Spinal cord (tissue), 10 donors: ENCODE results near the gene FRMD5. TPM values are rescaled to one million over a fixed set of nuclear protein-coding genes. Genes with fewer than 3 reads are reported as not detected.

Experiments used
- DNase-seq, 6 donors: peaks; one replicate each; pipeline versions ENCODE4 v3.0.0 to v3.0.0-alpha.2; 2013 to 2015; ENCODE audit warnings: low spot score in 6 of 6, low read depth in 4 of 6
- H3K27ac ChIP-seq: one replicate; pipeline ENCODE4 v1.5.1; 2013; ENCODE audit warnings: low read depth, low read length, control low read depth
- H3K27me3 ChIP-seq: one replicate; pipeline ENCODE4 v1.6.1; 2013; ENCODE audit warnings: low read length; ENCODE audit not compliant: control insufficient read depth, insufficient read depth
- H3K36me3 ChIP-seq: one replicate; pipeline ENCODE4 v1.6.1; 2013; ENCODE audit warnings: low read length; ENCODE audit not compliant: control insufficient read depth, insufficient read depth
- H3K4me1 ChIP-seq: one replicate; pipeline ENCODE4 v1.6.1; 2013; ENCODE audit warnings: low read length; ENCODE audit not compliant: control insufficient read depth, insufficient read depth
- H3K4me3 ChIP-seq: one replicate; pipeline ENCODE4 v1.5.1; 2013; ENCODE audit warnings: low read depth, low read length, control low read depth
- H3K9me3 ChIP-seq: one replicate; pipeline ENCODE4 v1.6.1; 2013; ENCODE audit warnings: low read length; ENCODE audit not compliant: control insufficient read depth, insufficient read depth
- WGBS: methylation state at CpG from one replicate; pipeline ENCODE4 v1.1.5; 2013; ENCODE audit warnings: missing lambda C conversion rate; ENCODE audit not compliant: insufficient coverage; 5-methylcytosine and 5-hydroxymethylcytosine counted together
- polyA plus RNA-seq, 2 donors: library from polyadenylated mRNA; unstranded; fragments of 120-200 nt; gene quantifications; one replicate each; pipeline ENCODE4 v1.2.1, GENCODE V29; 2013; ENCODE audit not compliant: insufficient read length in 2 of 2
- total RNA-seq, 2 donors: library from RNA; depleted of rRNA in 1 of 2; stranded (reverse); fragments of 120-200 nt in 1 of 2; fragments of >200 nt in 1 of 2; gene quantifications; one replicate each; pipeline versions ENCODE4 v1.2.3 to v1.2.4, GENCODE V29; 2013 to 2014
- donor health status: healthy.

FRMD5 gene
- total and polyA plus RNA-seq, 4 donors = 8.9 to 25.9 (median 20.2) TPM

DNA sequence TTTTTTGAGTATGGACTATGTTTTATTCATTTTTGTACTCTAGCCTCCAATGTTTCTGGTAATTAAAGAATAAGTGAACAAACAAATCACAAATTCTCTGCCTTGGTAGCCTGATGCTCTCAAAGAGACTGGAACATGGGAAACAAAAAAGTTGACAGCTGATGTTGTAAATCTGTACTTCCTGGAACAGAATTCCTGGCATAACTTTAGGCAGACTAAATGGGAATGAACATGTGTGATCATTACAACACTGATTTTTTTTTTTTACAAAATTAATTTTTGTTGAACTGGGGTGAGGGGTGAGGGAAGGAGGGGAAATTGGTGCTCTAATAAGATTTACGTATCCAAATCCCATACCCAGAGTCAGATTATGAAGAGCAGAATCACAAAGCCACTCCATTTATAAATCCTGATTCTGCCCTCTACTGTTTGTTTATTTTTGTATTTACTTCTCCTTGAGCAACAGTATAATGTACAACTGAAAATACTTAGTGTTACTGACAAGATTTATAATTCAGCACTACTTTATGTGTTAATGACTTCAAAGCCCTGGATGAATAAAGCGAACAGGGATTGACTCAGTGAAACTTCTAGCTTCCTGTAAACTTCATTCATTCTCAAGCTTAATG lies 165.0 kb downstream of the FRMD5 start:
- Histone ChIP-seq H3K27me3 (no peaks in the 10 kb centered on the region), H3K36me3 (no peaks in the 10 kb centered on the region), H3K4me3 (no peak overlapping the region), H3K9me3 (no peaks in the 10 kb centered on the region), H3K4me1 (peaks cover 4% of the 10 kb centered on the region), H3K27ac (no peak overlapping the region)
- WGBS = 100% methylated on average over 1 of the region's 2 CpGs
- no peak for DNase-seq

DNA sequence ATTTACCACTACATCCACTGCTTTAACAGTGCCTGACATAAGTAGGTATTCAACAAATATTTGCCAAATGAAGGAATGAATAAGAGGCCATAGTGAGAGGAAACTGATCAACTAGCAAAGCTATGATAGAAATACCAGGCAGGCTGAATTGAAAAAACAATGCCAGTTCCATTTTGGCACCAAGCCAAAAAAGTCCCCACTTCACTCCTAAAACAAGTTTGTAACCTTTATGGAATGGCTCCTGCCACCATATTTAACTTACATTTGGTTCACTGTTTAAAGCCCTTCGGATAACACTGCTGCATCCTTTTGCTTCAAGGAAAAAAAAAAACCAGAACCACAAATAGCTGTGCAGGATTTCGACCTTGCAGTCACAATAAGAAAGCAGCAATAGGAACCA lies 166.1 kb downstream of the FRMD5 start:
- no peak overlapping the region for H3K4me3 ChIP-seq
- WGBS = 80% methylated on average over 2 of the region's 2 CpGs

DNA sequence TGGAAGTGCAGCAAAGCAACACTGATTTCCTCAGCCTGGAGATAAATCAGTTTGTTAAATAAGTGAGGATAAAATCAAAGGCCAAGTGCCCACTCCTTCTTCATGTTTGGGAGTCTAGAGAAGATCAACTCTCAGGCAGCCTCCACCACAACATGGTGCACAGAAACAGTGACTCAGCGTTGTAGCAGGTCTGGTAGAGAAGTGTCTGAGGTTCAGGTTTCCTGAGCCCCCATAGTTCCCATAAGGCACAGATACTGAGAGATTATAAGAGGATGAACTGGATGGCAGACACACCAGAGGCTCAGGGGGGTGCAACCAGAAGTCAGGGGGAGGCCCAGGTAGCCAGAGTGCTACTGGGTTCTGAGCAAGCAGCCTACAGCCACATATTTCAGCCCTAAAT lies 166.7 kb downstream of the FRMD5 start:
- H3K9me3 ChIP-seq = no peaks in the 10 kb centered on the region
- H3K36me3 ChIP-seq = no peaks in the 10 kb centered on the region
- peaks cover 4% of the 10 kb centered on the region for H3K4me1 ChIP-seq
- H3K27me3 ChIP-seq = no peaks in the 10 kb centered on the region
- H3K4me3 ChIP-seq = no peak overlapping the region
- no peak overlapping the region for H3K27ac ChIP-seq
- WGBS = no CpG with 5 or more reads among the region's 1 CpG
- DNase-seq = no peak

More for the DNA sequence above, 166.1 kb downstream of the FRMD5 start:
- peak in 1 of 6 donors; percentile 20 for DNase-seq
- no peaks in the 10 kb centered on the region for H3K27me3 ChIP-seq
- H3K9me3 ChIP-seq = no peaks in the 10 kb centered on the region
- H3K27ac ChIP-seq = no peak overlapping the region
- H3K4me1 ChIP-seq = peaks cover 4% of the 10 kb centered on the region
- H3K36me3 ChIP-seq = no peaks in the 10 kb centered on the region

DNA sequence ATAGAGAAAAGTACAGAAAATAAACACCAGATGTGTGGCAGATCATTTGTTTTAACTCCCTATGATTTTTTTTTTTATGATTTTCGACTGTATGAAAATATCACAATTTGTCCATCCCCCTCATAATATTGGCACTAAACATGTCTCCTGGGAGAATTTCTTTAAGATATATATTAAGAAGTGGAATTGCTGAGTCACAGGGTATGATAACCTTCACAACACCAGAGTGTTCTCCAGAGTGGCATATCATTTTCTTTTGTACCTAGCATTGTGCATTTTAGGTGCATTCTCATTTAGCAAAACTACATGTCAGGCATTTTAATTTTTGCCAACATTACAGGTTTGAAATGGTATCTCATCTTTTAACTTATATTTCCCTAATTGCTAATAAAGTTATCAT lies 170.9 kb downstream of the FRMD5 start:
- Histone ChIP-seq H3K27me3 (no peaks in the 10 kb centered on the region), H3K36me3 (no peaks in the 10 kb centered on the region), H3K27ac (no peak overlapping the region), H3K4me3 (no peak overlapping the region), H3K4me1 (peaks cover 4% of the 10 kb centered on the region), H3K9me3 (peaks cover 3% of the 10 kb centered on the region)
- no peak for DNase-seq
- no CpG with 5 or more reads among the region's 1 CpG for WGBS

DNA sequence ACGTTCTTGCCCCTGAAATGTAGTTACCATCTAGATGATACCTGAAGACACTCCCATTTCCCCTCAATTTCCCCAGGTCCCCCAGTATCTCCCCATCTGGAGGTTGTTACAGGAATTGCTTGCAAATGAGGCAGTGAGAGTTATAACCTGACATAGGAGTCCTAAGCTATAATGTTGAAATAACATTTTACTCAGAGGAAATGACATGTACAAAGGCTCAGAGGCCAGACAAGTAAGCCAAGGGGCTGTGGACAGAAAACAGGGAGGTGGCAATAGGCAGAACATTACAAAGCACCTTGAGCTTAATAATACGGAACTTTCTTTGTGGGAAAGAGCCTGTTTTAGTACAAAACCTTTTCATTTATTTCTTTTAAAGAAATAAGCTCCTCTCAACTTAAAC lies 171.9 kb downstream of the FRMD5 start:
- Histone ChIP-seq H3K27ac (no peak overlapping the region), H3K27me3 (no peaks in the 10 kb centered on the region), H3K4me1 (no peaks in the 10 kb centered on the region), H3K9me3 (peaks cover 3% of the 10 kb centered on the region), H3K36me3 (no peaks in the 10 kb centered on the region), H3K4me3 (no peak overlapping the region)
- no CpG with 5 or more reads among the region's 2 CpGs for WGBS
- no peak for DNase-seq

DNA sequence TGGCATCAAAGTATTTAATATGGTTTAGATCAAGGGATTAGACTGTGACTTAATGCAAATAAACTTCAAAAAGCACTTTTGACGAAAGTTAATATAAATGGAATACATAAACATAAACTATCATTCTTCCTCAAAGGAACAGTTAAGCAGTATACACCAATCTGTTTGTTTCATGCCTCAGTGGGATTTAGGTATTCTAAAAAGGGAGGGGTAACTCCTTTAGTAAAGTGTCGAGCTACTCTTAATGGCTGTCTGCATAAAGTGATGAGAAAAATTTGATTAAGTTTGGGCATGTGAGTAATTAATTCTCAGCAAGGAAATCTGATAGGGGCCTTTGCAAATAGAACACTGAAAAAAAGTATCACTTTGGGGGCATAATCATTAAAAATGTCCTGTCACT lies 176.9 kb downstream of the FRMD5 start:
- no CpG with 5 or more reads among the region's 2 CpGs for WGBS
- H3K36me3 ChIP-seq = no peaks in the 10 kb centered on the region

DNA sequence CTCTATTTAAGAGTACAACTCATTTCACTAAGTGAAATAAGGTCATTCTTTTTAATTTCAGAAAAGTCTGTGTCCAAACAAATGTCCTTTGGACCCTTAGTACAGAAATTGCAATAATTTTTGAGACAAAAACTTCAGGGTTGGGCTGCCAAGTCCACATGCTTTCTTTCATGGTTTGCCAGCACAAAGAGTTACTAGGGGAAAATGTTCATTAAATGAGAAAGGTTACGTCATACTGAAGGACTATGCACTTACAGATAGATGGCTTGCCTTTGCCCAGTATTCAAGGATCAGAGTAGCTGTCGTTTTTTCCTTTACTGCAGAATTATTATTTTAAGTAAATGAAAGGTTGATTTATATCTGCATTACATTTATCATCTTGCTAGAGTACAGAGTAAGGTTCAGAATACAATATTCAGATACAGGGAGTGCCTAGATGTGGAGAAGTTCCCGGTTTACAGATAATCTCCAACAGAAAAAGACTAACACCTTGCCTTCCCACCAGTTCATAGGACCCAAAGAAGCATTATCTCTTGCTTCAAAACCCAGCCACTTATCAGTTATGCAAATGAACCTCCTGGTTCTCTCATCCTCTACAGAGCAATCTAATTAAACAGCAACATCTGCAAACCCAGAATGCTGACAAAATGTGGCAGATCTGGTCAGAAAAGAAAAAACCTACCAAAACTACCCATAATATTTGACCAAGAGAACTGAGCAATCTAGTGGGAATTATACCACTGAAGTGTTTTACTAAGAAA lies 179.3 kb downstream of the FRMD5 start:
- Histone ChIP-seq H3K36me3 (no peaks in the 10 kb centered on the region), H3K27ac (peak overlapping the region; percentile 22), H3K4me1 (no peaks in the 10 kb centered on the region), H3K4me3 (no peak overlapping the region), H3K9me3 (no peaks in the 10 kb centered on the region), H3K27me3 (no peaks in the 10 kb centered on the region)
- 60% methylated on average over 2 of the region's 3 CpGs for WGBS
- DNase-seq = peak in 2 of 6 donors; percentile 45 to 70

More for the DNA sequence above, 176.9 kb downstream of the FRMD5 start:
- Histone ChIP-seq H3K4me1 (no peaks in the 10 kb centered on the region), H3K9me3 (peaks cover 3% of the 10 kb centered on the region), H3K27me3 (no peaks in the 10 kb centered on the region), H3K27ac (no peak overlapping the region), H3K4me3 (no peak overlapping the region)
- peak in 1 of 6 donors; percentile 62 for DNase-seq

DNA sequence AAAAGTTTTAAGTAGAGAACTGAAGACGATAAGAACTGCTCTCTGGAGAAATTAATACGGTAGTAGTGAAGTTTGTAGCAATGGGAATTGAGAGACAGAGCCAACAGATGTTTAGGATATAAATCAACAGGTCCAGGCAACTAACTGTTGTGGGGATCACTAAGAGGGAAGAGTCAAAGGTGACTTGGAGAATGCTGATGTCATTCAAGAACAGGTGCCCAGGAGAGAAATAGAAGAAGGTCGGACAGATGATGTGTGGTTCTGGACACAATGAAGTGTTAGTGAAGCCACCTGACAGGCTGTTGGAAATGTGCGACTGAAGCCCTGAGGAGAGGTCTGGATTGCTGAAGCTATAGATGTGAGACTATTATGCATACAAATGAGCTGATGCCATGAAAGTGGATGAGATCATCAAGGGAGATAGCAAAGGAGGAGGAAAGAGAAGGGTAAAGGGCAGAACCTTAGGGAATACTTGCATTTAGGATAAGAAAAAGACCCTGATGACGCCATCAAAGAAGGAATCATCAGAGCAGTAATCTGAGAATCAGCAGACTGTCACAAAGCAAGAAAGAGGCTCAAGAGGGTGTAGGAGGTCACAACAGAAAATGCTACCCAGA lies 183.7 kb downstream of the FRMD5 start:
- no peak for DNase-seq
- Histone ChIP-seq H3K4me3 (no peak overlapping the region), H3K27me3 (no peaks in the 10 kb centered on the region), H3K4me1 (peaks cover 4% of the 10 kb centered on the region), H3K27ac (no peak overlapping the region), H3K9me3 (no peaks in the 10 kb centered on the region), H3K36me3 (no peaks in the 10 kb centered on the region)
- WGBS = 80% methylated on average over 4 of the region's 5 CpGs

DNA sequence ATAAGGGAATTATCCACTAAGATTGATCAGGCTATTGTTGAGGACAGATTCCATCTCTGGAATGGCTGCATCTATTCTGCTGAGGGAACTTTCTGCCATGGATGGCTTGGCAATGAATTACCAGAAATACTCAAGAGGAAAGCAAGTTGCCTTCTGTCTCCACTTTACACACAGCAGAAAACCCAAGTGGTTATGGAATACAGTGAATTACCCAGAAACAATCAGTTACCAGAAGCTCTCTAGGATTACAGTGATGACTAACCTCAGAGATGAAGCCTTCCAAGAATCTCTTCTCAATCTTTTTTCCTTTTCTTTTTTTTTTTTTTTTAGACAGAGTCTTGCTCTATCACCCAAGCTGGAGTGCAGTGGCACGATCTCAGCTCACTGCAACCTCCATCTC lies 185.0 kb downstream of the FRMD5 start:
- Histone ChIP-seq H3K9me3 (no peaks in the 10 kb centered on the region), H3K4me1 (peaks cover 4% of the 10 kb centered on the region), H3K4me3 (no peak overlapping the region), H3K36me3 (no peaks in the 10 kb centered on the region), H3K27me3 (no peaks in the 10 kb centered on the region), H3K27ac (no peak overlapping the region)
- WGBS = no CpG with 5 or more reads among the region's 1 CpG
- peak in 1 of 6 donors; percentile 78 for DNase-seq
